GM12878 (cell line): ENCODE results near the gene TNFAIP8L1. TPM values are rescaled to one million over a fixed set of nuclear protein-coding genes. Genes with fewer than 3 reads are reported as not detected.

Experiments used
- ATAC-seq: fragments of 200-7000 bp; cut with Tn5 transposase; 3 replicates; pipeline ENCODE4 v1.9.1; 2020; ENCODE audit warnings: mild to moderate bottlenecking, moderate library complexity
- BruUV-seq: library from RNA; stranded (reverse); fragments of 400-500 nt; replicated peaks from 2 replicates; lab custom pipeline; 2021; lab: Mats Ljungman, UMichigan
- CTCF ChIA-PET: fragments of 300-600 bp; sonication (Branson Sonifier 250); formaldehyde crosslinking; extraction: SDS; loops from one replicate; lab custom pipeline; 2021; ENCODE audit warnings: inconsistent platforms; lab: Yijun Ruan, JAX
- POLR2A ChIA-PET: fragments of 350-600 bp; formaldehyde crosslinking; extraction: SDS; loops from one replicate; lab custom pipeline; 2021; ENCODE audit warnings: inconsistent platforms; lab: Charles Lee
- RAD21 ChIA-PET: fragments of 300-600 bp; sonication (Branson Sonifier 250); formaldehyde crosslinking; loops from one replicate; lab custom pipeline; 2023; ENCODE audit warnings: antibody characterized with exemption; ENCODE audit not compliant: unreplicated experiment; lab: Charles Lee
- SMC1A ChIA-PET: fragments of 300-600 bp; sonication (Branson Sonifier 250); formaldehyde crosslinking; loops from one replicate; lab custom pipeline; 2023; ENCODE audit not compliant: unreplicated experiment, uncharacterized antibody; lab: Charles Lee
- DNase-seq: peaks from one replicate; pipeline ENCODE4 v3.0.0-alpha.2; 2011; ENCODE audit warnings: low read depth, low spot score
- FAIRE-seq: peaks from 3 replicates; lab custom pipeline; 2011; peaks lifted over from hg19 to GRCh38; lab: Jason Lieb, UNC
- H2AFZ ChIP-seq: 2 replicates; pipeline ENCODE4 v1.6.0; 2011; ENCODE audit warnings: low read depth, low read length, control low read depth; ENCODE audit not compliant: control insufficient read depth
- H3K27ac ChIP-seq: 2 replicates; pipeline ENCODE4 v1.5.1; 2011; ENCODE audit warnings: control low read depth; ENCODE audit not compliant: control insufficient read depth, insufficient read depth
- H3K27me3 ChIP-seq, 2 experiments: replicated peaks in 1 of 2; 2 replicates each; pipeline versions ENCODE4 v1.6.0 to v1.6.1; 2011; ENCODE audit warnings: low read length in 1 of 2; ENCODE audit not compliant: control insufficient read depth in 2 of 2, insufficient read depth in 2 of 2
- H3K36me3 ChIP-seq, 2 experiments: 2 replicates each; pipeline ENCODE4 v1.5.1; 2011; ENCODE audit warnings: low read length in 1 of 2; ENCODE audit not compliant: control insufficient read depth in 2 of 2, insufficient read depth in 2 of 2
- H3K4me1 ChIP-seq: 2 replicates; pipeline ENCODE4 v1.6.1; 2011; ENCODE audit warnings: mild to moderate bottlenecking, low read length, moderate library complexity, mixed read lengths; ENCODE audit not compliant: control insufficient read depth, insufficient read depth
- H3K4me2 ChIP-seq: 2 replicates; pipeline ENCODE4 v1.6.0; 2011; ENCODE audit warnings: control low read depth; ENCODE audit not compliant: control insufficient read depth, insufficient read depth
- H3K4me3 ChIP-seq: fragments of 200-600 bp; sonication (generic); 2 replicates; pipeline ENCODE4 v1.5.1; 2016
- H3K79me2 ChIP-seq: 2 replicates; pipeline ENCODE4 v1.6.0; 2011; ENCODE audit warnings: low read length; ENCODE audit not compliant: control insufficient read depth, insufficient read depth
- H3K9ac ChIP-seq: 2 replicates; pipeline ENCODE4 v1.8.0; 2011; ENCODE audit warnings: low read length, control low read depth, mixed read lengths; ENCODE audit not compliant: control insufficient read depth, insufficient read depth
- H3K9me3 ChIP-seq: replicated peaks from 3 replicates; pipeline ENCODE4 v1.5.1; 2011; ENCODE audit warnings: mild to moderate bottlenecking, low read length; ENCODE audit not compliant: control insufficient read depth, insufficient read depth
- H4K20me1 ChIP-seq: 2 replicates; pipeline ENCODE4 v1.6.0; 2011; ENCODE audit not compliant: control insufficient read depth, insufficient read depth
- MTA2 ChIP-seq: fragments of 450-650 bp; IDR thresholded peaks from 2 replicates; pipeline ENCODE4 v1.6.1; 2016; ENCODE audit warnings: low read depth, mild to moderate bottlenecking, moderate library complexity
- POLR2A ChIP-seq: IDR thresholded peaks from 2 replicates; pipeline ENCODE4 v1.6.1; 2011; ENCODE audit warnings: low read depth, mild to moderate bottlenecking, low read length
- RBBP5 ChIP-seq: fragments of 200-600 bp; sonication (generic); conservative IDR thresholded peaks from 2 replicates; pipeline ENCODE4 v1.6.1; 2016
- RUNX3 ChIP-seq: IDR thresholded peaks from 2 replicates; pipeline ENCODE4 v1.6.1; 2012; ENCODE audit warnings: low read length, inconsistent platforms
- WGBS: methylation state at CpG from one replicate; pipeline ENCODE4 v1.1.6; 2016; ENCODE audit warnings: low lambda C conversion rate; ENCODE audit not compliant: insufficient replicate concordance, insufficient coverage; ENCODE audit errors: missing lambda C conversion rate; 5-methylcytosine and 5-hydroxymethylcytosine counted together
- in situ Hi-C: fragments of 300-500 bp; cut with MboI; formaldehyde crosslinking; loops from 9 replicates; pipeline ENCODE4 v1.14.3; 2018; ENCODE audit warnings: mixed read lengths
- intact Hi-C: fragments of 100-400 bp; cut with micrococcal nuclease; formaldehyde crosslinking; loops from one replicate; pipeline ENCODE4 v1.14.2; 2022; ENCODE audit not compliant: unreplicated experiment
- polyA plus RNA-seq, 11 experiments: library from polyadenylated mRNA; depleted of rRNA in 4 of 11; unstranded in 6 of 11; stranded (reverse) in 5 of 11; fragments of >200 nt; fragmentation: Nextera tagmentation in 4 of 11; fragmentation: Illumina TruSeq in 1 of 11; extraction: Ambion mirVana in 4 of 11; extraction: Trizol in 1 of 11; gene quantifications; 1 replicate in 1 of 11; 2 replicates in 10 of 11; pipeline versions ENCODE4 v1.2.1 to v1.2.3, GENCODE V29; 2011 to 2016; ENCODE audit warnings: inconsistent platforms in 2 of 11, missing spikeins in 2 of 11, low read depth in 1 of 11
- total RNA-seq, 4 experiments: library from RNA; depleted of rRNA in 3 of 4; stranded (reverse); fragments of >200 nt in 3 of 4; fragmentation: Illumina TruSeq in 1 of 4; extraction: Trizol in 1 of 4; gene quantifications; 2 replicates each; pipeline versions ENCODE4 v1.2.1 to v1.2.3, GENCODE V29; 2013 to 2021
- TF ChIP-seq, protein P1 (sequence below): fragments of 450-650 bp; IDR thresholded peaks from 2 replicates; pipeline ENCODE4 v1.6.1; 2016; ENCODE audit warnings: mild to moderate bottlenecking, moderate library complexity, borderline replicate concordance
- TF ChIP-seq, protein P2 (sequence below): fragments of 450-650 bp; IDR thresholded peaks from 2 replicates; pipeline ENCODE4 v1.6.1; 2016; ENCODE audit warnings: mild to moderate bottlenecking

TNFAIP8L1 gene
- total and polyA plus RNA-seq, 10 of the 15 experiments (the other 5 are each of a cell fraction or from before 2014, with no cell fraction given) = 0.93 to 12.7 (median 8.6) TPM

DNA sequence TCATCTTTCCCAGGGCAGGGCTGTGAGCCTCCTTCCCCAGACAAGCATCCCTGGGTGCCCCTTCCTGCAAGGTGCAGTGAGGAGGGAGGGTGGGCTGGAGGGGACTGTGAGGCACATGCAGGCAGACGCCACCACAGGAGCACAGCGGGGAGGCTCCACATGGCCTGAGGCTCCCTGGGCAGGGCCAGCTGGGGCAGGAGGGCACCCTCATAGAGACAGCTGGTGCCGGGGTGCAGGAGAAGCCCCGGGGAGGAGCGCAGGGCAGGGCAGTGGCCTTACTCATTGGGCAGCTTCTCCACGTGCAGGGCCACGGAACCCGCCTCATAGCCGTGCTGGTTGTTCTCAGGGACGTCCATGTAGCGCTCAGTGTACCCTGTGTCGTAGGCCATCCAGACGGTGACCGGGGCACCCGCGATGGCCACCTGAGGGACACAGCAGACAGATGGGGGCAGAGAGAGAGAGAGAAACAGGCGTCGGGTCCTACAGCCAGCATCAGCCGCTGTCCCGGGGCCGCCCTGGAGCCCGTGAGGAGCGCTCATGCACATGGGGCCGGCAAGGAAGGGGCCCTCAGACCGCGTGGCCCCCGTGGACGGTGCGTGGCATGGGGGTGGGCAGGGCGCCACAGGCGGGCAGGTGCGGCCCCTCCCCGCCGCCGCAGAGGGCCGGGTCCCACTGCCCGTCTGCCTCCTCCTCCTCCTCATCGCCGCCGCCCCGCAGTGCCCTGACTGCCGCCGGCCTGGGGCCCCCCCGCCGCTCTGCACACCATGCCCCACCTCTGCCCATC, 43.3 kb downstream of the TNFAIP8L1 start:
- no peak overlapping the region for H3K4me2 ChIP-seq
- DNase-seq (no peak), FAIRE-seq (no peak), ATAC-seq (no peak)
- RAD21 ChIA-PET = no interaction called here
- TF ChIP-seq POLR2A = peak; percentile 8; the same call in 1 of the 2 replicates
- TF ChIP-seq, protein P1, sequence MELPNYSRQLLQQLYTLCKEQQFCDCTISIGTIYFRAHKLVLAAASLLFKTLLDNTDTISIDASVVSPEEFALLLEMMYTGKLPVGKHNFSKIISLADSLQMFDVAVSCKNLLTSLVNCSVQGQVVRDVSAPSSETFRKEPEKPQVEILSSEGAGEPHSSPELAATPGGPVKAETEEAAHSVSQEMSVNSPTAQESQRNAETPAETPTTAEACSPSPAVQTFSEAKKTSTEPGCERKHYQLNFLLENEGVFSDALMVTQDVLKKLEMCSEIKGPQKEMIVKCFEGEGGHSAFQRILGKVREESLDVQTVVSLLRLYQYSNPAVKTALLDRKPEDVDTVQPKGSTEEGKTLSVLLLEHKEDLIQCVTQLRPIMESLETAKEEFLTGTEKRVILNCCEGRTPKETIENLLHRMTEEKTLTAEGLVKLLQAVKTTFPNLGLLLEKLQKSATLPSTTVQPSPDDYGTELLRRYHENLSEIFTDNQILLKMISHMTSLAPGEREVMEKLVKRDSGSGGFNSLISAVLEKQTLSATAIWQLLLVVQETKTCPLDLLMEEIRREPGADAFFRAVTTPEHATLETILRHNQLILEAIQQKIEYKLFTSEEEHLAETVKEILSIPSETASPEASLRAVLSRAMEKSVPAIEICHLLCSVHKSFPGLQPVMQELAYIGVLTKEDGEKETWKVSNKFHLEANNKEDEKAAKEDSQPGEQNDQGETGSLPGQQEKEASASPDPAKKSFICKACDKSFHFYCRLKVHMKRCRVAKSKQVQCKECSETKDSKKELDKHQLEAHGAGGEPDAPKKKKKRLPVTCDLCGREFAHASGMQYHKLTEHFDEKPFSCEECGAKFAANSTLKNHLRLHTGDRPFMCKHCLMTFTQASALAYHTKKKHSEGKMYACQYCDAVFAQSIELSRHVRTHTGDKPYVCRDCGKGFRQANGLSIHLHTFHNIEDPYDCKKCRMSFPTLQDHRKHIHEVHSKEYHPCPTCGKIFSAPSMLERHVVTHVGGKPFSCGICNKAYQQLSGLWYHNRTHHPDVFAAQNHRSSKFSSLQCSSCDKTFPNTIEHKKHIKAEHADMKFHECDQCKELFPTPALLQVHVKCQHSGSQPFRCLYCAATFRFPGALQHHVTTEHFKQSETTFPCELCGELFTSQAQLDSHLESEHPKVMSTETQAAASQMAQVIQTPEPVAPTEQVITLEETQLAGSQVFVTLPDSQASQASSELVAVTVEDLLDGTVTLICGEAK = no peak
- no peak for TF ChIP-seq MTA2
- TF ChIP-seq, protein P2, sequence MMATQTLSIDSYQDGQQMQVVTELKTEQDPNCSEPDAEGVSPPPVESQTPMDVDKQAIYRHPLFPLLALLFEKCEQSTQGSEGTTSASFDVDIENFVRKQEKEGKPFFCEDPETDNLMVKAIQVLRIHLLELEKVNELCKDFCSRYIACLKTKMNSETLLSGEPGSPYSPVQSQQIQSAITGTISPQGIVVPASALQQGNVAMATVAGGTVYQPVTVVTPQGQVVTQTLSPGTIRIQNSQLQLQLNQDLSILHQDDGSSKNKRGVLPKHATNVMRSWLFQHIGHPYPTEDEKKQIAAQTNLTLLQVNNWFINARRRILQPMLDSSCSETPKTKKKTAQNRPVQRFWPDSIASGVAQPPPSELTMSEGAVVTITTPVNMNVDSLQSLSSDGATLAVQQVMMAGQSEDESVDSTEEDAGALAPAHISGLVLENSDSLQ = no peak
- TF ChIP-seq RUNX3 = no peak
- no peak for TF ChIP-seq RBBP5
- intact Hi-C loops (no loop called here), in situ Hi-C loops (no loop called here)
- H3K27me3 ChIP-seq = no peaks in the 10 kb centered on the region
- H3K9me3 ChIP-seq = no peaks in the 10 kb centered on the region
- H4K20me1 ChIP-seq = no peaks in the 10 kb centered on the region
- peaks cover 2 to 6% of the 10 kb centered on the region in 2 experiments; a peak in 3 of 4 replicates for H3K36me3 ChIP-seq
- H3K4me1 ChIP-seq = no peaks in the 10 kb centered on the region
- H3K4me3 ChIP-seq = no peak overlapping the region
- no peak overlapping the region for H3K9ac ChIP-seq
- no peaks in the 10 kb centered on the region for H3K79me2 ChIP-seq
- CTCF ChIA-PET = no interaction called here
- no peak overlapping the region for H2AFZ ChIP-seq
- POLR2A ChIA-PET = no interaction called here
- 98% methylated on average over 34 of the region's 45 CpGs for WGBS
- no TSS peak for BruUV-seq
- no peak overlapping the region for H3K27ac ChIP-seq
- SMC1A ChIA-PET = no interaction called here
